Measurements from ENCODE around the gene BICC1. TPM values are rescaled to one million over a fixed set of nuclear protein-coding genes. Genes with fewer than 3 reads are reported as not detected.

Gene BICC1
- total RNA-seq, 1 donor from 2014 or later: 15.2 TPM

DNA sequence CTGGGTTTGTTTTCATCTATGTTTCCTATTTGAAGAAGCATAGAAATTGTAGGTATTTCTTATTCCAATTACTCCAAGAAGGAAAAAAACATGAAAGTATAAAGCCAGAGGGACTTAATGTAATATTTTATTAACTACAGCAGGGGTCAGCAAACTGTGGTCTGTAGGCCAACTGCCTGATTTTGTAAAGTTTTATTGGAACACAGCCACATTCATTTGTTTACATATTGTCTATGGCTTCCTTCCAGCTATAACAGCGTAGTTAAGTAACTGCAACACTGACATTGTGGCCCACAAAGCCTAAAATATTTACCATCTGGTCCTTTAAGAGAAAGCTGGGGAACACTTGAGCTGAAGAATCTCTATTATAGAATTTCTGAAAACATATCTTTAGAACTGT is 306.2 kb downstream of the BICC1 start:
- H3K27me3 Mint-ChIP-seq: no peaks in the 10 kb centered on the region
- H3K27ac Mint-ChIP-seq: no peak overlapping the region
- no peaks in the 10 kb centered on the region for H3K9me3 Mint-ChIP-seq
- peaks cover 37% of the 10 kb centered on the region for H3K4me1 Mint-ChIP-seq (ENCODE audit: unreplicated experiment)
- H3K36me3 Mint-ChIP-seq: peaks cover 39% of the 10 kb centered on the region
- TF ChIP-seq, protein P1, sequence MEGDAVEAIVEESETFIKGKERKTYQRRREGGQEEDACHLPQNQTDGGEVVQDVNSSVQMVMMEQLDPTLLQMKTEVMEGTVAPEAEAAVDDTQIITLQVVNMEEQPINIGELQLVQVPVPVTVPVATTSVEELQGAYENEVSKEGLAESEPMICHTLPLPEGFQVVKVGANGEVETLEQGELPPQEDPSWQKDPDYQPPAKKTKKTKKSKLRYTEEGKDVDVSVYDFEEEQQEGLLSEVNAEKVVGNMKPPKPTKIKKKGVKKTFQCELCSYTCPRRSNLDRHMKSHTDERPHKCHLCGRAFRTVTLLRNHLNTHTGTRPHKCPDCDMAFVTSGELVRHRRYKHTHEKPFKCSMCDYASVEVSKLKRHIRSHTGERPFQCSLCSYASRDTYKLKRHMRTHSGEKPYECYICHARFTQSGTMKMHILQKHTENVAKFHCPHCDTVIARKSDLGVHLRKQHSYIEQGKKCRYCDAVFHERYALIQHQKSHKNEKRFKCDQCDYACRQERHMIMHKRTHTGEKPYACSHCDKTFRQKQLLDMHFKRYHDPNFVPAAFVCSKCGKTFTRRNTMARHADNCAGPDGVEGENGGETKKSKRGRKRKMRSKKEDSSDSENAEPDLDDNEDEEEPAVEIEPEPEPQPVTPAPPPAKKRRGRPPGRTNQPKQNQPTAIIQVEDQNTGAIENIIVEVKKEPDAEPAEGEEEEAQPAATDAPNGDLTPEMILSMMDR (conservative IDR thresholded peaks at IDR 0.05): no peak
- H3K4me3 Mint-ChIP-seq: no peak overlapping the region
- no peak for DNase-seq (ENCODE audit: extremely low spot score, unreplicated experiment)

DNA sequence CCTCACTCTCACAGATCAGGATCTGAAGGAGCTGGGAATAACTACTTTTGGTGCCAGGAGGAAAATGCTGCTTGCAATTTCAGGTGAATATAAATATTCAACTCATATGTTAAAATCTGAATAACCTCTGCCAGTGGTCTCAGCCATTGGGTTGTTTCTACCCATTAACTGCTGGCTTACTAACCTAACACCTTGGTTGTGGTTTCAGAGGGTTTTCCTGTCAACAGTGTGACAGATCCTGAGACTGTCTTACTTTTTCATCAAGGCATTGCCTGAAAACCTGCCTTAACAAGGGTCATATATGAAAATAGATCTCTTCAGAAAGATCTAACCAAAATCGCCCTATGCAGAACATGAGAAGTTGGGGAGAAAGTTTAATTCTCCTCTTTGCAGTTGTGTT is 307.7 kb downstream of the BICC1 start:
- Mint-ChIP-seq H3K36me3 (peaks cover 33% of the 10 kb centered on the region), H3K4me3 (no peak overlapping the region), H3K4me1 (ENCODE audit: unreplicated experiment) (peaks cover 34% of the 10 kb centered on the region), H3K27me3 (no peaks in the 10 kb centered on the region), H3K9me3 (no peaks in the 10 kb centered on the region), H3K27ac (no peak overlapping the region)
- no peak for DNase-seq (ENCODE audit: extremely low spot score, unreplicated experiment)
- TF ChIP-seq, protein P1 (conservative IDR thresholded peaks at IDR 0.05): no peak

DNA sequence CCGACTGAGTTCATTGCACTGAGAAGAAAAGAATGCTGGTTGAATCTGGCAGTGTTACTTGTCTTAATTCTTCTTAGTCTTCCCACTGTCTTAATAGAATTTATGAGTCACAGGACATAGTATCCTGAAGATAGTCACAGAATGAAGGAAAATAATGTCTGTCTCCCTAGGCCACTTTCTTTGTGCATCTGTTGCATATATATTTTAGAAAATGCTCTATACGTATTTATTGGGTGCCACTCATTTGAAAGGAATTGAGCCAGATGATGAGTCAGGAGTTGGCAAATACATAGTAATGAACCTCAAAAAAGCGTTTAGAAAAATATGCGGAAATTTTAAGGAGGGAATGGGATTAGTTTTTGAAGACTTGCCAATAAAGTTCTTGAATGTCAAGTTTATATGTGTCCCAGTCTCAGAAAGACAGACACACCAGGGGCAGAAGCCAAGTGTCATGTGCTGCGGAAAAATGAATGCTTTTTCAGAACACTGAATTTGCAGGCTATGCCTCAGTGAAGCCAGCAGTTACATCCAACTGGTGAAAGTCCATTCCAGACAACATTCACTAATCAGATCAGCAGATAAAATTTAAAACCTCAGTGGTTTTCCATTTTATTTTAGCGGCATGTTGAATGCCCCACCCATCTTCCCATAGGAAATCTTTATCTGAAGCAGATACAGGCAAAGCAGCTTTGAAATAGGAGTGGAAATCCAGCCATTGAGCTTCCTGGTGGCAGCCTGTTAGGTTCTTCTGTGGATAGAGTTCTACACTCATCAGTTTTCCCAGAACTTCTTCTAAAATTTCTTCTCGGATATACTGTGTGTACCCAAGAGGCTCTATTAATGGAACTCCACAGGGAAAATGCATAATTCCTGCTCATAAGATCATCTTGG is 308.4 kb downstream of the BICC1 start:
- Mint-ChIP-seq H3K27ac (no peak overlapping the region), H3K4me1 (ENCODE audit: unreplicated experiment) (peaks cover 36% of the 10 kb centered on the region), H3K36me3 (peaks cover 38% of the 10 kb centered on the region), H3K4me3 (no peak overlapping the region), H3K27me3 (no peaks in the 10 kb centered on the region), H3K9me3 (peaks cover 4% of the 10 kb centered on the region)
- TF ChIP-seq, protein P1 (conservative IDR thresholded peaks at IDR 0.05): no peak
- no peak for DNase-seq (ENCODE audit: extremely low spot score, unreplicated experiment)

DNA sequence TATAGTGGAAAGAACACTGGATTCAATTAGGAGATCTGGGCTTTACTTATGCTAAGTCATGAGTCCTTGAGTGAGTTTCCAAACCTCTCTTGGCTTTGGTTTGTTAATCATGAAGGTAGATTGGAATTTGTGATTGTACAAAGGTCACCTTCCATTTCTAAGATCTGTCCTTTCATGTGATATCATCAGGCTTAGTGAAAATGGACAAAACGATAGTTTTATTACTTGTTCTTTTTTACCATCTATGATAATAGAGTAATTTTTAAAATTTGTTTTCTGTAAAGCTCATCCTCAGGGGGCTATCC is 309.0 kb downstream of the BICC1 start:
- TF ChIP-seq, protein P1 (conservative IDR thresholded peaks at IDR 0.05): no peak
- no peak for DNase-seq (ENCODE audit: extremely low spot score, unreplicated experiment)
- peaks cover 33% of the 10 kb centered on the region for H3K4me1 Mint-ChIP-seq (ENCODE audit: unreplicated experiment)
- H3K27me3 Mint-ChIP-seq: no peaks in the 10 kb centered on the region
- H3K9me3 Mint-ChIP-seq: peaks cover 5% of the 10 kb centered on the region
- peaks cover 39% of the 10 kb centered on the region for H3K36me3 Mint-ChIP-seq
- no peak overlapping the region for H3K27ac Mint-ChIP-seq
- no peak overlapping the region for H3K4me3 Mint-ChIP-seq

DNA sequence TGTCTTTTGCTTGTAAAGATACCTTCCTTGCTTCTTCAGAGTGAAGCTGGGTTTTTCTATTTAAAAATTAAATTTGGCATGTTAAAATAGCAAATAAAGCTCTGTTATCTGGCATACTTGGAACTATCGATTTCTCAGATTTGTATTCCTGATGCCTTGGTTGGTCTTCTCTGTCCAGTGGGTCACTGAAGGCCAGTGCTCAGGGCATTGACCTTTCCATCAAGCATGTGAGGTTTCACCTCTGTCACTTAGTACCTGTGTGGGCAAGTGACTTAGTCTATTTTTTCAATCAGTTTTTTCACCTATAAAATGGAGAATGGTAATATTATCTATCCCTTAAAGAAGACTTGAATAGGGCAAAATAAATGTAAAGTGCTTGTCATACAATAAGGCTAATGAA is 311.3 kb downstream of the BICC1 start:
- TF ChIP-seq, protein P1 (conservative IDR thresholded peaks at IDR 0.05): no peak
- Mint-ChIP-seq H3K9me3 (peaks cover 11% of the 10 kb centered on the region), H3K4me1 (ENCODE audit: unreplicated experiment) (peaks cover 29% of the 10 kb centered on the region), H3K4me3 (no peak overlapping the region), H3K27me3 (no peaks in the 10 kb centered on the region), H3K27ac (no peak overlapping the region), H3K36me3 (peaks cover 49% of the 10 kb centered on the region)
- no peak for DNase-seq (ENCODE audit: extremely low spot score, unreplicated experiment)

All from type B pancreatic cell (in vitro differentiated cells).